ENCODE results near the gene ALDH3B1. TPM values are rescaled to one million over a fixed set of nuclear protein-coding genes. Genes with fewer than 3 reads are reported as not detected.

The ALDH3B1 gene
- total RNA-seq, 1 experiment from 2014 or later, result not detected

GRCh38 chr11:68021167-68021787, 11.2 kb downstream of the ALDH3B1 start:
- H4K20me1 ChIP-seq (ENCODE audit: insufficient read depth, low read depth, low read length), result no peaks in the 10 kb centered on the region
- H3K9me2 ChIP-seq (replicated peaks; ENCODE audit: insufficient read depth, low read length), result no peaks in the 10 kb centered on the region
- peaks cover 3% of the 10 kb centered on the region for H3K4me1 ChIP-seq (ENCODE audit: low read length)
- H3K36me3 ChIP-seq (ENCODE audit: insufficient read depth, low read length), result no peaks in the 10 kb centered on the region
- H2AFZ ChIP-seq (ENCODE audit: low read length), result no peak overlapping the region
- H3K27ac ChIP-seq (ENCODE audit: low read length), result no peak overlapping the region
- H3K4me3 ChIP-seq (ENCODE audit: low read length), result no peak overlapping the region
- no peak overlapping the region for H3K4me2 ChIP-seq (ENCODE audit: low read depth, low read length, poor library complexity, severe bottlenecking)
- no peaks in the 10 kb centered on the region for H3K9me3 ChIP-seq (ENCODE audit: low read length)
- DNase-seq, result peak; percentile 70
- H3K9ac ChIP-seq (ENCODE audit: low read length), result no peak overlapping the region
- no peaks in the 10 kb centered on the region for H3K27me3 ChIP-seq (ENCODE audit: low read length)
- H3K79me2 ChIP-seq (ENCODE audit: low read length), result no peaks in the 10 kb centered on the region

DNA sequence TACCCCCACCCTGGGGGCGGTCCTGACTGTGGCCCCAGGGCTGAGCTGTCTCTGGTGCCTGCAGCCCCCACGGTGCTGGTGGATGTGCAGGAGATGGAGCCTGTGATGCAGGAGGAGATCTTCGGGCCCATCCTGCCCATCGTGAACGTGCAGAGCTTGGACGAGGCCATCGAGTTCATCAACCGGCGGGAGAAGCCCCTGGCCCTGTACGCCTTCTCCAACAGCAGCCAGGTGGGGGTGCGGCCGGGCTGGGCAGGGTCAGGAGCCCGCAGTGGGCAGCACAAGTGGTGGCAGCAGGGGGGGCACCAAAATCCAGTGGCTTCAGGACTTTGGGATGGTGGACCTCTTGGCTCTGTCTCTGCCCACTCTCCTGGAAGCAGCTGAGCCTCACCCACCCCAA, 12.4 kb downstream of the ALDH3B1 start:
- H3K9me3 ChIP-seq (ENCODE audit: low read length), result no peaks in the 10 kb centered on the region
- no peaks in the 10 kb centered on the region for H4K20me1 ChIP-seq (ENCODE audit: insufficient read depth, low read depth, low read length)
- H3K4me1 ChIP-seq (ENCODE audit: low read length), result peaks cover 3% of the 10 kb centered on the region
- H2AFZ ChIP-seq (ENCODE audit: low read length), result no peak overlapping the region
- H3K36me3 ChIP-seq (ENCODE audit: insufficient read depth, low read length), result no peaks in the 10 kb centered on the region
- no peak overlapping the region for H3K4me3 ChIP-seq (ENCODE audit: low read length)
- H3K9me2 ChIP-seq (replicated peaks; ENCODE audit: insufficient read depth, low read length), result no peaks in the 10 kb centered on the region
- no peak overlapping the region for H3K4me2 ChIP-seq (ENCODE audit: low read depth, low read length, poor library complexity, severe bottlenecking)
- H3K9ac ChIP-seq (ENCODE audit: low read length), result no peak overlapping the region
- H3K27me3 ChIP-seq (ENCODE audit: low read length), result no peaks in the 10 kb centered on the region
- H3K79me2 ChIP-seq (ENCODE audit: low read length), result no peaks in the 10 kb centered on the region
- no peak overlapping the region for H3K27ac ChIP-seq (ENCODE audit: low read length)
- DNase-seq, result no peak

DNA sequence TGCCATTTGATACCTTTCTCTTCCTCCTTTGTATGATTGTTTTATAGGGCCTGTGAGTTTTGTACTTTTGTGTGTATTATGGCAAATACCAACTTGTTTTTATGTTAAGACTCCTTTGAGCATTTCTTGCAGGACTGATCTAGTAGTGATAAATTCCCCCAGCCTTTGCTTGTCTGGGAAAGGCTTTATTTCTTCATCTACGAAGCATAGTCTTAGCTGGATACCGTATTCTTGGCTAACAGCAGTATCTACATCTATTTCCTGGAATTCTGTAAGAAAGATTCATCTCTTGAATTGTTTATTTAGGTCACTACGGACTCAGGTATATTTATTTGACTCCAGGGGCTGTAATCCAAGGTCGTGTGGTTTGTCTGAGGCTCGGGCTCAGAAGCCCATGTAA, 14.4 kb downstream of the ALDH3B1 start:
- Histone ChIP-seq H3K36me3 (ENCODE audit: insufficient read depth, low read length) (no peaks in the 10 kb centered on the region), H3K4me2 (ENCODE audit: low read depth, low read length, poor library complexity, severe bottlenecking) (no peak overlapping the region), H4K20me1 (ENCODE audit: insufficient read depth, low read depth, low read length) (no peaks in the 10 kb centered on the region), H3K9me2 (replicated peaks; ENCODE audit: insufficient read depth, low read length) (no peaks in the 10 kb centered on the region), H2AFZ (ENCODE audit: low read length) (no peak overlapping the region), H3K27ac (ENCODE audit: low read length) (no peak overlapping the region), H3K9me3 (ENCODE audit: low read length) (no peaks in the 10 kb centered on the region), H3K79me2 (ENCODE audit: low read length) (peaks cover 8% of the 10 kb centered on the region), H3K4me1 (ENCODE audit: low read length) (peaks cover 12% of the 10 kb centered on the region), H3K4me3 (ENCODE audit: low read length) (no peak overlapping the region), H3K9ac (ENCODE audit: low read length) (no peak overlapping the region), H3K27me3 (ENCODE audit: low read length) (no peaks in the 10 kb centered on the region)
- DNase-seq, result no peak

DNA sequence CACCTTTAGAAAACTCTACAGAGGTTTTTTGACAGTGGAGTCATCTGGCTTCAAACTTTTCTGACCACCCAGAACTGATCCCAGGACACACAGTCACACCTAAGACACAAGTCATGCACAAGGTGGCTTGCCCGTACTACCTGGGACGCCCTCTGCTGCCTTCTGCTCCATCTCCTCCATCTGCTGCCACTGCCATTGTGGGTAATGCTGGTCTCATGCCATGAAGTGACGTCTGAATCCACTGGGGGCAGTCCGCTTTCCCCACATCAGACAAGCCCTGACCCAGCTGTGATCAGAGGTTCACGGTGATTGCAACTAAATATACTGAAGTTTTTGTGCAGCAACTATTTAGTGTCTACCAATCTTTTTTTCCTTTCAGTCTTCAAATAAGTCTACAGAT, 14.9 kb downstream of the ALDH3B1 start:
- Histone ChIP-seq H3K36me3 (ENCODE audit: insufficient read depth, low read length) (no peaks in the 10 kb centered on the region), H3K4me1 (ENCODE audit: low read length) (peaks cover 17% of the 10 kb centered on the region), H3K4me3 (ENCODE audit: low read length) (no peak overlapping the region), H4K20me1 (ENCODE audit: insufficient read depth, low read depth, low read length) (no peaks in the 10 kb centered on the region), H3K4me2 (ENCODE audit: low read depth, low read length, poor library complexity, severe bottlenecking) (no peak overlapping the region), H3K27ac (ENCODE audit: low read length) (no peak overlapping the region), H2AFZ (ENCODE audit: low read length) (no peak overlapping the region), H3K9ac (ENCODE audit: low read length) (no peak overlapping the region), H3K9me3 (ENCODE audit: low read length) (no peaks in the 10 kb centered on the region), H3K27me3 (ENCODE audit: low read length) (no peaks in the 10 kb centered on the region), H3K9me2 (replicated peaks; ENCODE audit: insufficient read depth, low read length) (no peaks in the 10 kb centered on the region), H3K79me2 (ENCODE audit: low read length) (peaks cover 13% of the 10 kb centered on the region)
- DNase-seq, result peak; percentile 78

DNA sequence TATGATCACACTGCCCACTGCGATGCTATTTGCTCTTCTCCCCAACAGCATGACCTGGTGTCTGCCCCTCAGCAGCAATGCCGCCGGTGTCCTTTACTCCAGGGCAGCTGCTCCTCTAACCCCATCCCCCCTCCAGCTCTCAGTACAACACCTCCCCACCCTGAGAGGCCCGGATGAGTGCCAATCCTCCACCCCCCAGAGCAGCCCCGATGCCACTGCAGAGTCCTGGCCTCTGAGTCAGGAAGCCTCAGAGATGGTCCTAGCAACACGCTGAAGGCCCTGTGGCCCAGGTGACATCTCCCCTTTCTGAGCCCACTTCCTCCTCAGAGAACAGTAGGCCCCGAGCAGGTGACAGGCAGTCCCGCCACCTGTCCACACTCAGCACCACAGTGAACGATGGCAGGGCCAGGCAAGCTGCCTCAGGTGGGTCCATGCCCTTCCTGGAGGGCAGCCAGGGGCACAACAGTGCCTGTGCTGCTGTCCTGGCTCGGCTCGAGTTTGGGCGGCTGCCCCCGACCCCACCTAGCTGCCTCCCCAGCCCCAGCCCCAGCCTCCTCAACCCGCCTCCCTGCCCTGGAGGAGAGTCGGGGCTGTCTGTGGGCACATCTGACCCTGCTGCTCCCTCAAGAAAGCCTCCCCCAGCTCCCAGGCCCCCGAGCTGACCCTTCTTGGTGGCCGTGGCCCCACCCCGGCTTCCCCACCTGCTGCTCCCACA, 16.4 kb downstream of the ALDH3B1 start:
- no peaks in the 10 kb centered on the region for H3K36me3 ChIP-seq (ENCODE audit: insufficient read depth, low read length)
- peaks cover 16% of the 10 kb centered on the region for H3K4me1 ChIP-seq (ENCODE audit: low read length)
- H3K27me3 ChIP-seq (ENCODE audit: low read length), result no peaks in the 10 kb centered on the region
- H3K9me2 ChIP-seq (replicated peaks; ENCODE audit: insufficient read depth, low read length), result no peaks in the 10 kb centered on the region
- DNase-seq, result no peak
- no peak overlapping the region for H3K4me2 ChIP-seq (ENCODE audit: low read depth, low read length, poor library complexity, severe bottlenecking)
- H3K27ac ChIP-seq (ENCODE audit: low read length), result no peak overlapping the region
- no peak overlapping the region for H3K9ac ChIP-seq (ENCODE audit: low read length)
- H4K20me1 ChIP-seq (ENCODE audit: insufficient read depth, low read depth, low read length), result no peaks in the 10 kb centered on the region
- H3K9me3 ChIP-seq (ENCODE audit: low read length), result no peaks in the 10 kb centered on the region
- H3K79me2 ChIP-seq (ENCODE audit: low read length), result peaks cover 22% of the 10 kb centered on the region
- H3K4me3 ChIP-seq (ENCODE audit: low read length), result no peak overlapping the region
- no peak overlapping the region for H2AFZ ChIP-seq (ENCODE audit: low read length)

- H3K79me2 ChIP-seq (ENCODE audit: low read length), result peaks cover 33% of the 10 kb centered on the region
- H3K4me3 ChIP-seq (ENCODE audit: low read length), result no peak overlapping the region
- H3K9me2 ChIP-seq (replicated peaks; ENCODE audit: insufficient read depth, low read length), result no peaks in the 10 kb centered on the region
- H4K20me1 ChIP-seq (ENCODE audit: insufficient read depth, low read depth, low read length), result no peaks in the 10 kb centered on the region
- no peak overlapping the region for H3K4me2 ChIP-seq (ENCODE audit: low read depth, low read length, poor library complexity, severe bottlenecking)
- H2AFZ ChIP-seq (ENCODE audit: low read length), result no peak overlapping the region
- no peaks in the 10 kb centered on the region for H3K9me3 ChIP-seq (ENCODE audit: low read length)
- no peak overlapping the region for H3K27ac ChIP-seq (ENCODE audit: low read length)
- peaks cover 24% of the 10 kb centered on the region for H3K4me1 ChIP-seq (ENCODE audit: low read length)
- no peak overlapping the region for H3K9ac ChIP-seq (ENCODE audit: low read length)
- DNase-seq, result no peak
- no peaks in the 10 kb centered on the region for H3K36me3 ChIP-seq (ENCODE audit: insufficient read depth, low read length)
- H3K27me3 ChIP-seq (ENCODE audit: low read length), result no peaks in the 10 kb centered on the region
Measured at GRCh38 chr11:68027667-68028066, 17.5 kb downstream of the ALDH3B1 start.

GRCh38 chr11:68028802-68029545, 18.8 kb downstream of the ALDH3B1 start:
- Histone ChIP-seq H3K36me3 (ENCODE audit: insufficient read depth, low read length) (peaks cover 7% of the 10 kb centered on the region), H3K9ac (ENCODE audit: low read length) (peak overlapping the region; percentile 77), H3K9me2 (replicated peaks; ENCODE audit: insufficient read depth, low read length) (no peaks in the 10 kb centered on the region), H2AFZ (ENCODE audit: low read length) (no peak overlapping the region), H3K4me1 (ENCODE audit: low read length) (peaks cover 24% of the 10 kb centered on the region), H3K27ac (ENCODE audit: low read length) (0 out of 2 replicates have a peak overlapping the region, but pooled peaks have one; percentile 31), H3K4me3 (ENCODE audit: low read length) (peak overlapping the region; percentile 74), H3K4me2 (ENCODE audit: low read depth, low read length, poor library complexity, severe bottlenecking) (peak overlapping the region; percentile 86), H3K9me3 (ENCODE audit: low read length) (no peaks in the 10 kb centered on the region), H3K27me3 (ENCODE audit: low read length) (no peaks in the 10 kb centered on the region), H4K20me1 (ENCODE audit: insufficient read depth, low read depth, low read length) (no peaks in the 10 kb centered on the region), H3K79me2 (ENCODE audit: low read length) (peaks cover 35% of the 10 kb centered on the region)
- DNase-seq, result no peak

All from Karpas-422 (cell line).